T-cell (primary cell): ENCODE results near the gene NWD2. TPM values are rescaled to one million over a fixed set of nuclear protein-coding genes. Genes with fewer than 3 reads are reported as not detected.
A peak's percentile ranks its signal among the peaks of the same experiment; 100 is the strongest.
"Not testable (repeated sequence)": the region's sequence is repeated elsewhere in the genome, so short reads cannot be mapped to it uniquely, and the experiment has no call there.

ENCODE experiments used
- ATAC-seq, 4 experiments: fragments of 200-7000 bp in 3 of 4; fragments of 150-1000 bp in 1 of 4; cut with Tn5 transposase; replicated peaks in 1 of 4; 1 replicate in 3 of 4; 2 replicates in 1 of 4; pipeline ENCODE4 v1.10.0; 2021; ENCODE audit warnings: moderate library complexity in 3 of 4, mild to moderate bottlenecking in 2 of 4, moderate number of reproducible peaks in 1 of 4
- CTCF ChIA-PET, 2 donors: fragments of 300-600 bp; sonication (Branson Sonifier 250); formaldehyde crosslinking; loops; one replicate each; lab custom pipeline; 2022; ENCODE audit warnings: antibody characterized with exemption in 2 of 2; lab: Charles Lee
- POLR2A ChIA-PET, 2 donors: fragments of 300-600 bp; sonication (Branson Sonifier 250); formaldehyde crosslinking; loops; one replicate each; lab custom pipeline; 2022; ENCODE audit warnings: antibody characterized with exemption in 2 of 2; lab: Charles Lee
- DNase-seq, 35 experiments: peaks; one replicate each; pipeline versions ENCODE4 v3.0.0 to v3.0.0-alpha.2; 2013 to 2023
- H3K27ac ChIP-seq: one replicate; pipeline ENCODE4 v1.5.1; 2013; ENCODE audit warnings: low read length
- H3K27me3 ChIP-seq, 2 experiments: replicated peaks in 1 of 2; 1 replicate in 1 of 2; 2 replicates in 1 of 2; pipeline versions ENCODE4 v1.6.1 to v1.7.0; 2013; ENCODE audit warnings: low read length in 1 of 2, mixed read lengths in 1 of 2; ENCODE audit not compliant: control insufficient read depth in 2 of 2, insufficient read depth in 2 of 2; ENCODE audit errors: extremely low read depth in 1 of 2
- H3K36me3 ChIP-seq, 2 donors: 1 replicate in 1 of 2; 2 replicates in 1 of 2; pipeline versions ENCODE4 v1.6.1 to v1.7.0; 2013; ENCODE audit warnings: low read length in 1 of 2; ENCODE audit not compliant: control insufficient read depth in 2 of 2, insufficient read depth in 1 of 2; ENCODE audit errors: extremely low read depth in 1 of 2
- H3K4me1 ChIP-seq, 2 experiments: 1 replicate in 1 of 2; 2 replicates in 1 of 2; pipeline versions ENCODE4 v1.6.1 to v1.7.0; 2013; ENCODE audit warnings: low read length in 2 of 2, mixed read lengths in 1 of 2; ENCODE audit not compliant: insufficient read depth in 2 of 2, control insufficient read depth in 1 of 2; ENCODE audit errors: extremely low read depth in 1 of 2
- H3K4me3 ChIP-seq, 2 donors: 1 replicate in 1 of 2; 2 replicates in 1 of 2; pipeline versions ENCODE4 v1.5.1 to v1.7.0; 2013; ENCODE audit warnings: mild to moderate bottlenecking in 2 of 2, low read length in 1 of 2, moderate library complexity in 1 of 2; ENCODE audit not compliant: control insufficient read depth in 1 of 2; ENCODE audit errors: extremely low read depth in 1 of 2
- H3K9me3 ChIP-seq: 2 replicates; pipeline ENCODE4 v1.7.0; 2013
- H3K27ac Mint-ChIP-seq, 2 donors: one replicate each; pipeline ENCODE4 v1.8.0; 2020 to 2021; ENCODE audit warnings: mild to moderate bottlenecking in 2 of 2, mixed read lengths in 2 of 2
- H3K27me3 Mint-ChIP-seq, 2 donors: one replicate each; pipeline ENCODE4 v1.8.0; 2021 to 2022; ENCODE audit warnings: mixed read lengths in 2 of 2
- H3K36me3 Mint-ChIP-seq: one replicate; pipeline ENCODE4 v1.8.0; 2021; ENCODE audit warnings: mixed read lengths
- H3K4me1 Mint-ChIP-seq, 3 donors: one replicate each; pipeline ENCODE4 v1.8.0; 2020 to 2022; ENCODE audit warnings: mixed read lengths in 3 of 3, mild to moderate bottlenecking in 1 of 3
- H3K4me3 Mint-ChIP-seq, 3 donors: one replicate each; pipeline ENCODE4 v1.8.0; 2020 to 2022; ENCODE audit warnings: mild to moderate bottlenecking in 3 of 3, mixed read lengths in 3 of 3, moderate library complexity in 3 of 3
- H3K9me3 Mint-ChIP-seq, 3 donors: one replicate each; pipeline ENCODE4 v1.8.0; 2020 to 2022; ENCODE audit warnings: mixed read lengths in 3 of 3
- WGBS: methylation state at CpG from one replicate; pipeline ENCODE4 v1.1.5; 2013; ENCODE audit warnings: missing lambda C conversion rate; ENCODE audit not compliant: insufficient coverage; 5-methylcytosine and 5-hydroxymethylcytosine counted together
- total RNA-seq, 35 experiments: library from RNA in 6 of 35; stranded (reverse) in 6 of 35; fragments of 120-200 nt in 1 of 35; gene quantifications; one replicate each; pipeline versions ENCODE4 v1.2.1 to v1.2.4 and lab custom pipeline; 2013 to 2026

Gene NWD2, protein sequence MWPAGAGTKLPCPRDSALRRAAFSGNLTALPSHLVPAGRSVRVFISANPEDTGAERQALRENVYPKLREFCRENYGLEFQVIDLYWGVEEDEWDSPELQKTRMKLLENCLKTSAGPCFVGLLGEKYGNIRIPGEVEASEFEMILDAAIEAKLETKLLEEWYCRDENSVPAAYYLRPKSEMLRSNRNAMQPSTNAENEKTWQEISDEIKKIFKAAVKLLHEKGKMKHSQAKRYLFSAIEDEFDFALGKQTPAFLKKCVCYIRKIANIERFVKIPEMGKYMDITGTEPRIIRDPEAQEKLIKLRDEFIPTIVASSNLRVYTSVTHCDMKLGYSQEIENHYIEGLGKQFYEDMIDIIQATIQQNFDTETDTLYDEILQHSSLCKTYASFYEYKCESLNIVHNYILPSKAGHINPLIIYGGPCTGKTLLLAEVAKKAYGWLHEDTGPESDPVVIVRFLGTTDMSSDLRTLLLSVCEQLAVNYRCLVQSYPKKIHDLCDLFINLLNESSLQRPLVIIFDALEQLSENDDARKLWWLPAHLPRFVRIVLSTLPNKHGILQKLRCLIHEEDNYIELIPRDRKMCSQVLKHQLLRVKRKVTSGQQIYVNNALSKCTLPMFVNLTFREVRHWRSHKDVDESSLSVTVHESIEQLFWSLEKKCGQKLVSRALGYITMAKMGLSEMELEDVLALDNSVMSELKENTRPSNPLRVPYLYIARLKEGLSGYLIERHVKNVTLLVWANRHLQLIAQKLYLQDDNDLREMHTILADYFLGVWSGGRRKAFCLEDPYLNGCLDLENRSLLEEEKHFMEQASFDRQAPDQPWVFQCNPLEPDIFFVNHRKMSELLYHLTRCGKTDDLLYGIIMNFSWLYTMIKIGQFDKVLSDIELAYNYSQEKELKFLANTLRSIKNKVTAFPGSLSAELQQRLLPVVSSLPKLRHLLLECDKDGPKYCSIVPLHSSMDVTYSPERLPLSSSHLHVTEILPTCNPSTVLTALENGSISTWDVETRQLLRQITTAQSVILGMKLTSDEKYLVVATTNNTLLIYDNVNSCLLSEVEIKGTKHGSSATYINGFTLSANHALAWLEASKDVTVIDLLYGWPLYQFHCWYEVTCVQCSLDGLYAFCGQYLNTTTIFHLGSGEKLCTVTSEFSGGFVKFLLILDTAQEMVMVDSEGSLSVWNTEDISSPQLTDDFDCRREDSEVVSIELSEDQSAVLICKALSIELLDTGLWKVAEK (N-terminal part only)
- not detected for total RNA-seq
- not detected for total RNA-seq (2013)
- 0 to 0.05 (median 0) reads per million in 29 experiments for total RNA-seq (lab: John Stamatoyannopoulos, UW)

DNA sequence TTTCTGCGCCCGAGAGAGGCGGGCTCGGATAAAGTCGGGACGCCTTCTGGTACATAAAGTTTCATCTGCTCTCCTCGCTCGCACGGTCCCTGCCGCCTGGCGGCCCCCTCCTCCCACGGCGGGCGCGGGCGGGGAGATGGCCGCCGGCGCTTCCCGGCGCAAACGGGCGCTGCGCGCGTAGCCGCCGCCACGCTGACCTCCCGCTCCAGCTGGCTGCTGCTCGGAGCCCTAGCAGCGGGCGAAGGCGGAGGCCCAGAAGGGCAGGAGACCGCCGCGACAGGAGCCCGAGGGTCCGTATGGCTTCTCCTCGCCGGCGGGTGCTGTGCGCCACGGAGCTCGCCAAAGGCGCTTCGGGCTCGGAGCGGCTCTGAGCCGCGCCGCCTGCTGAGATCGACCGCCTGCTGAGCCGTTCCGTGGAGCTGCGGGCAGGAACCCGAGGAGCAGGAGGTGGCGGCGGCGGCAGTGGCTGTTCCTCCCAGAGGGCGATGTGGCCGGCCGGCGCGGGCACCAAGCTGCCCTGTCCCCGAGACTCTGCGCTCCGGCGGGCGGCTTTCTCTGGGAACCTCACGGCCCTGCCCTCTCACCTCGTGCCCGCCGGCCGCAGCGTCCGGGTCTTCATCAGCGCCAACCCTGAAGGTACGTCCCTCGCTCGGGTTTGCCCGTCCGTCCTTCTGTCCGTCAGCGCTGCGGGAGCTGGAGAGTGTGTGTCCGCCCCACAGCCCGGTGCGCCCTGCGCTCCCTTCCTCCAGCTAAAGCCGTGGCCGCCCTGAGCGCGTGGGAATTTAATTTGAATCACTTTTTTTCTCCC lies at the start of gene NWD2:
Gene NWD2, plus strand, starts transcription at position 161 of the 808 bp plus-strand sequence. Its CDS starts 325 bp downstream, at position 486.
- Mint-ChIP-seq H3K4me3 (no peak within 1 kb of the TSS), H3K4me1 (peaks cover 0 to 2% (median 2%) of the 10 kb centered on the region in 3 donors), H3K27ac (no peak within 1 kb of the TSS), H3K9me3 (no peaks in the 10 kb centered on the region), H3K27me3 (peaks cover 44 to 48% of the 10 kb centered on the region in 2 donors), H3K36me3 (no peaks in the 10 kb centered on the region)
- CTCF ChIA-PET, result no interaction called here
- POLR2A ChIA-PET, result interaction anchor here in 1 of 2 donors (0.6 kb wide), 1 partner anchor 15 kb away, joined by 3 read pairs; no protein-coding TSS in a partner anchor
- no peak within 1 kb of the TSS for H3K27ac ChIP-seq
- ATAC-seq (no peak), DNase-seq (peak in 1 of 35 experiments; percentile 0)
- no peak within 1 kb of the TSS for H3K4me3 ChIP-seq
- no peaks in the 10 kb centered on the region for H3K36me3 ChIP-seq
- H3K27me3 ChIP-seq, result peaks cover 28 to 32% of the 10 kb centered on the region in 2 experiments
- no peaks in the 10 kb centered on the region for H3K9me3 ChIP-seq
- H3K4me1 ChIP-seq, result no peaks in the 10 kb centered on the region
- WGBS, result 4% methylated on average over 95 of the region's 95 CpGs

DNA sequence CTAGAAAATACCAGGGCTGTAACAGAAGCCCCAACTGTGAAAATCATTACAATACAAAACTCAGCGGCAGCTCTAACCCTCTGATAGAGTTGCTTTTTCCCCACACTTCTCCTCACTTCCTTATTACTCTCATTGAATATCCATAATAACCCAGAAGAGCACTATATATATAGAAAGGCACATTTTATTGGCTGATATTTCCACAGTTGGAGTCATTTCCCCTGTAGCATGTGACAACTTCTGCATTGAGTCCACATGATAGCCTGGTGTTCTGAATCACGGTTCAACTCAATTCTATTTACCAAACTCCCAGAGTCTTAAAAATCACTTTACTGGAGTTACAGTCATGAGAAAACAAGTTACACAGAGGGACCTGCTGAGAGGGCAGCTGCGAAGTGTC lies 46.6 kb upstream of the NWD2 start:
- WGBS, result no CpG with 5 or more reads among the region's 3 CpGs
- ChIA-PET CTCF (no interaction called here), POLR2A (no interaction called here)
- H3K36me3 Mint-ChIP-seq, result no peaks in the 10 kb centered on the region
- no peak overlapping the region for H3K27ac ChIP-seq
- H3K4me3 ChIP-seq, result no peak overlapping the region
- DNase-seq (no peak), ATAC-seq (no peak)
- H3K9me3 ChIP-seq, result no peaks in the 10 kb centered on the region
- no peaks in the 10 kb centered on the region for H3K27me3 ChIP-seq
- no peaks in the 10 kb centered on the region for H3K4me1 ChIP-seq
- H3K36me3 ChIP-seq, result no peaks in the 10 kb centered on the region
- peaks cover 0 to 4% of the 10 kb centered on the region in 2 donors for H3K27me3 Mint-ChIP-seq
- no peak overlapping the region for H3K27ac Mint-ChIP-seq
- no peak overlapping the region for H3K4me3 Mint-ChIP-seq
- H3K9me3 Mint-ChIP-seq, result peaks cover 0 to 6% (median 5%) of the 10 kb centered on the region in 3 donors
- no peaks in the 10 kb centered on the region for H3K4me1 Mint-ChIP-seq

DNA sequence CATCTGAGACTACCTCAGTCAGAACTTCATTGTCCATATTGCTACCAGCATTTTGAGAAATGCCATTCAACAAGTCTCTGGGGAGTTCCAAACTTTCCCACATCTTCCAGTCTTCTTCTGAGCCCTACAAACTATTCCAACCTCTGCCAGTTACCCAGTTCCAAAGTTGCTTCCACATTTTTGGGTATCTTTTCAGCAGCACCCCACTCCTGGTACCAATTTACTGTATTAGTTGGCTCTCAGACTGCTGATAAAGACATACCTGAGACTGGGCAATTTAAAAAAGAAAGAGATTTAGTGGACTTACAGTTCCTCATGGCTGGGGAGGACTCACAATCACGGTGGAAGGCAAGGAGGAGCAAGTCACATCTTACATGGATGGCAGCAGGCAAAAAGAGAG lies 39.8 kb upstream of the NWD2 start:
- H3K4me1 ChIP-seq, ATAC-seq, H3K4me1 Mint-ChIP-seq, H3K9me3 ChIP-seq, POLR2A ChIA-PET, H3K4me3 ChIP-seq, DNase-seq, H3K27ac ChIP-seq, H3K36me3 ChIP-seq, H3K4me3 Mint-ChIP-seq, H3K27me3 ChIP-seq, H3K27me3 Mint-ChIP-seq, H3K27ac Mint-ChIP-seq, CTCF ChIA-PET, H3K36me3 Mint-ChIP-seq: not testable (repeated sequence)
- H3K9me3 Mint-ChIP-seq, result peaks cover 8 to 18% (median 12%) of the 10 kb centered on the region in 3 donors
- 100% methylated on average over 1 of the region's 1 CpG for WGBS

DNA sequence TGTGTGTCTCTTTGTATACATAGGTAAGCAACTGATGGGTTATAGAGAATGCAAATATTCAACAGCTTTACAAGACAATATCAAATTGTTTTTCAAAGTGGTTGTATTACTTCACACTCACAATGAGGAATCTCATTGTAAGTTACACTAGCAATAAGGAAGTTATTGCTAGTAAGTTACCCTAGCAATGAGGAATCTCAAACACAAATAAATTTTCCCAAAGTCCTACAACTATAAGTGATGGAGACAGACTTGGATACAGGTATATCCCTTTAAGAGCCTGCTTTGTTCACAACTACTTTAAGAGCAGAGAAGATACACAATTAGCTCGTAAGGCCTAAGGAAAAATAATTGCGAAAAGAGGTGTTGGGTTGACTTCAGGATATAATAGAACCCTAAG lies 28.3 kb upstream of the NWD2 start:
- H3K27me3 ChIP-seq, result no peaks in the 10 kb centered on the region
- ChIA-PET CTCF (interaction anchor here in 1 of 2 donors (0.6 kb wide), 1 partner anchor 290 kb away, joined by 3 read pairs; no protein-coding TSS in a partner anchor), POLR2A (no interaction called here)
- no peak for DNase-seq
- H3K9me3 ChIP-seq, result no peaks in the 10 kb centered on the region
- H3K4me3 ChIP-seq, result no peak overlapping the region
- H3K27ac ChIP-seq, result no peak overlapping the region
- Mint-ChIP-seq H3K4me1 (no peaks in the 10 kb centered on the region), H3K27ac (no peak overlapping the region), H3K4me3 (no peak overlapping the region), H3K27me3 (peaks cover 0 to 14% of the 10 kb centered on the region in 2 donors), H3K9me3 (no peaks in the 10 kb centered on the region), H3K36me3 (no peaks in the 10 kb centered on the region)
- WGBS, result no CpG with 5 or more reads among the region's 2 CpGs
- no peak for ATAC-seq
- H3K4me1 ChIP-seq, result no peaks in the 10 kb centered on the region
- no peaks in the 10 kb centered on the region for H3K36me3 ChIP-seq

DNA sequence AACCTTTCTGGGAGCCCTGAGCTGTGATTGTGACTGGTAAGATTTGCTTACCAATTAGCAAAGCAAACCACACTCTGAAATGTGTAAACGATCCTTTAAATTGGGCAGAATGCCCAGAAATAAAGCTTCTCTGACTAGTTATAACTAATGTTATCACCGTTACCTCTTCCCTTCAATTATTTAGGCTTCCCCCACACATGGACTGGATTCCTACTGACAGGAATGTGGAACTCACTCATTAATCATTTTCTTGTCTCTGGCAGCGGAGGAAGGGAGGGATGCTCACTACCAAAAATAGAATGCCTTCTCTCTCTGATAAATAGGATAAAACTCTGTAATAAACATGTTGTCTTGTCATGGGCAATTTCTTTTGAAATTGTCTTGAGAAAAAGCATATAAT lies 25.3 kb upstream of the NWD2 start:
- Mint-ChIP-seq H3K36me3 (no peaks in the 10 kb centered on the region), H3K4me3 (no peak overlapping the region), H3K27me3 (peaks cover 0 to 14% of the 10 kb centered on the region in 2 donors), H3K9me3 (no peaks in the 10 kb centered on the region), H3K4me1 (no peaks in the 10 kb centered on the region), H3K27ac (no peak overlapping the region)
- Histone ChIP-seq H3K36me3 (no peaks in the 10 kb centered on the region), H3K4me3 (no peak overlapping the region), H3K9me3 (no peaks in the 10 kb centered on the region), H3K4me1 (no peaks in the 10 kb centered on the region), H3K27me3 (no peaks in the 10 kb centered on the region), H3K27ac (no peak overlapping the region)
- ChIA-PET POLR2A (no interaction called here), CTCF (no interaction called here)
- WGBS, result no CpG with 5 or more reads among the region's 3 CpGs
- DNase-seq (no peak), ATAC-seq (no peak)
